Activated CD8-positive, alpha-beta memory T cell treated with anti-CD3 and anti-CD28 coated beads, Interleukin-2, amount 10 ng/mL, durations not matched to agents 7 days and 5 days (primary cell): ENCODE data around the gene MRTFA. TPM values are rescaled to one million over a fixed set of nuclear protein-coding genes. Genes with fewer than 3 reads are reported as not detected.

Experiments
- ATAC-seq: fragments of 150-1000 bp; cut with Tn5 transposase; one replicate; pipeline ENCODE4 v1.10.0; 2021; ENCODE audit warnings: moderate library complexity
- CTCF ChIA-PET: fragments of 350-600 bp; sonication (Branson Sonifier 250); formaldehyde crosslinking; loops from one replicate; lab custom pipeline; 2021; ENCODE audit warnings: antibody characterized with exemption; lab: Charles Lee
- DNase-seq: peaks from one replicate; pipeline ENCODE4 v3.0.0-alpha.2; 2020
- H3K27ac Mint-ChIP-seq: one replicate; pipeline ENCODE4 v1.8.0; 2021; ENCODE audit warnings: mild to moderate bottlenecking, mixed read lengths
- H3K27me3 Mint-ChIP-seq: one replicate; pipeline ENCODE4 v1.8.0; 2021; ENCODE audit warnings: mixed read lengths
- H3K36me3 Mint-ChIP-seq: one replicate; pipeline ENCODE4 v1.8.0; 2021; ENCODE audit warnings: mild to moderate bottlenecking, mixed read lengths
- H3K4me1 Mint-ChIP-seq: one replicate; pipeline ENCODE4 v1.8.0; 2021; ENCODE audit warnings: mixed read lengths
- H3K4me3 Mint-ChIP-seq: one replicate; pipeline ENCODE4 v1.8.0; 2021; ENCODE audit warnings: mild to moderate bottlenecking, moderate library complexity, mixed read lengths
- H3K9me3 Mint-ChIP-seq: one replicate; pipeline ENCODE4 v1.8.0; 2022; ENCODE audit warnings: low read depth, mixed read lengths
- total RNA-seq, 2 experiments: library from RNA; stranded (reverse); gene quantifications; one replicate each; pipeline ENCODE4 v1.2.3, GENCODE V29; 2021

Gene MRTFA
- total RNA-seq, 2 experiments from 2014 or later, result 59.4 to 74.0 TPM

- CTCF ChIA-PET, result interaction anchor here (0.9 to 1.1 kb wide), 3 partner anchors 31 to 242 kb away, joined by 3 read pairs; no protein-coding TSS in a partner anchor
Measured at GRCh38 chr22:40403651-40404050, 232.9 kb downstream of the MRTFA start.

GRCh38 chr22:40403141-40403540, 233.4 kb downstream of the MRTFA start:
- no peak overlapping the region for H3K4me3 Mint-ChIP-seq
- H3K27ac Mint-ChIP-seq, result peak overlapping the region; percentile 73
- CTCF ChIA-PET, result interaction anchor here (0.9 to 4.2 kb wide), 3 partner anchors 18 to 243 kb away, joined by 3 to 16 read pairs (median 3); no protein-coding TSS in a partner anchor
- H3K36me3 Mint-ChIP-seq, result peaks cover 24% of the 10 kb centered on the region
- peaks cover 50% of the 10 kb centered on the region for H3K4me1 Mint-ChIP-seq
- H3K27me3 Mint-ChIP-seq, result no peaks in the 10 kb centered on the region
- ATAC-seq (no peak), DNase-seq (no peak)
- H3K9me3 Mint-ChIP-seq, result no peaks in the 10 kb centered on the region

More at GRCh38 chr22:40403651-40404050, 232.9 kb downstream of the MRTFA start:
- H3K27ac Mint-ChIP-seq, result peak overlapping the region; percentile 6
- peaks cover 23% of the 10 kb centered on the region for H3K36me3 Mint-ChIP-seq
- no peak overlapping the region for H3K4me3 Mint-ChIP-seq
- no peaks in the 10 kb centered on the region for H3K9me3 Mint-ChIP-seq
- H3K4me1 Mint-ChIP-seq, result peaks cover 49% of the 10 kb centered on the region
- H3K27me3 Mint-ChIP-seq, result no peaks in the 10 kb centered on the region
- DNase-seq (no peak), ATAC-seq (no peak)

- CTCF ChIA-PET, result interaction anchor here (1.6 to 4.2 kb wide), 2 partner anchors 17 to 35 kb away, joined by 4 to 16 read pairs; no protein-coding TSS in a partner anchor
- peaks cover 50% of the 10 kb centered on the region for H3K4me1 Mint-ChIP-seq
- H3K36me3 Mint-ChIP-seq, result peaks cover 27% of the 10 kb centered on the region
- ATAC-seq (peak; percentile 30), DNase-seq (no peak)
- H3K27me3 Mint-ChIP-seq, result no peaks in the 10 kb centered on the region
- peak overlapping the region; percentile 45 for H3K4me3 Mint-ChIP-seq
- no peaks in the 10 kb centered on the region for H3K9me3 Mint-ChIP-seq
- H3K27ac Mint-ChIP-seq, result peak overlapping the region; percentile 94
Measured at GRCh38 chr22:40401981-40402406, 234.5 kb downstream of the MRTFA start.

GRCh38 chr22:40401532-40401931, 235.0 kb downstream of the MRTFA start:
- H3K9me3 Mint-ChIP-seq, result no peaks in the 10 kb centered on the region
- DNase-seq (peak; percentile 83), ATAC-seq (peak; percentile 90)
- CTCF ChIA-PET, result interaction anchor here (0.6 to 4.2 kb wide), 3 partner anchors 16 to 1079 kb away, joined by 3 to 16 read pairs (median 4); no protein-coding TSS in a partner anchor
- H3K4me1 Mint-ChIP-seq, result peaks cover 50% of the 10 kb centered on the region
- H3K27me3 Mint-ChIP-seq, result no peaks in the 10 kb centered on the region
- peaks cover 27% of the 10 kb centered on the region for H3K36me3 Mint-ChIP-seq
- H3K4me3 Mint-ChIP-seq, result peak overlapping the region; percentile 45
- H3K27ac Mint-ChIP-seq, result peak overlapping the region; percentile 94

GRCh38 chr22:40400159-40400558, 236.4 kb downstream of the MRTFA start:
- CTCF ChIA-PET, result interaction anchor here (1.1 to 4.2 kb wide), 6 partner anchors 9 to 246 kb away, joined by 3 to 16 read pairs (median 4); no protein-coding TSS in a partner anchor
- H3K36me3 Mint-ChIP-seq, result peaks cover 31% of the 10 kb centered on the region

GRCh38 chr22:40399621-40400020, 236.9 kb downstream of the MRTFA start:
- H3K4me1 Mint-ChIP-seq, result peaks cover 51% of the 10 kb centered on the region
- CTCF ChIA-PET, result interaction anchor here (0.7 to 4.2 kb wide), 7 partner anchors 9 to 89 kb away, joined by 3 to 16 read pairs (median 4); no protein-coding TSS in a partner anchor
- H3K27me3 Mint-ChIP-seq, result no peaks in the 10 kb centered on the region
- no peak overlapping the region for H3K4me3 Mint-ChIP-seq
- H3K36me3 Mint-ChIP-seq, result peaks cover 31% of the 10 kb centered on the region
- no peak for ATAC-seq
- no peak for DNase-seq
- peak overlapping the region; percentile 75 for H3K27ac Mint-ChIP-seq
- no peaks in the 10 kb centered on the region for H3K9me3 Mint-ChIP-seq

More at GRCh38 chr22:40400159-40400558, 236.4 kb downstream of the MRTFA start:
- ATAC-seq (no peak), DNase-seq (peak; percentile 80)
- Mint-ChIP-seq H3K4me1 (peaks cover 50% of the 10 kb centered on the region), H3K27ac (peak overlapping the region; percentile 75), H3K4me3 (peak overlapping the region; percentile 28), H3K27me3 (no peaks in the 10 kb centered on the region), H3K9me3 (no peaks in the 10 kb centered on the region)

GRCh38 chr22:40397396-40397795, 239.1 kb downstream of the MRTFA start:
- no peak overlapping the region for H3K4me3 Mint-ChIP-seq
- CTCF ChIA-PET, result interaction anchor here (0.7 to 2.7 kb wide), 3 partner anchors 12 to 441 kb away, joined by 3 to 6 read pairs (median 3); no protein-coding TSS in a partner anchor

GRCh38 chr22:40396882-40397281, 239.6 kb downstream of the MRTFA start:
- no peak for DNase-seq
- peak overlapping the region; percentile 13 for H3K27ac Mint-ChIP-seq
- CTCF ChIA-PET, result interaction anchor here (0.7 to 2.7 kb wide), 3 partner anchors 12 to 441 kb away, joined by 3 to 6 read pairs (median 3); no protein-coding TSS in a partner anchor
- H3K36me3 Mint-ChIP-seq, result peaks cover 20% of the 10 kb centered on the region
- no peaks in the 10 kb centered on the region for H3K27me3 Mint-ChIP-seq
- no peak overlapping the region for H3K4me3 Mint-ChIP-seq
- H3K9me3 Mint-ChIP-seq, result no peaks in the 10 kb centered on the region
- ATAC-seq, result no peak
- peaks cover 32% of the 10 kb centered on the region for H3K4me1 Mint-ChIP-seq

More at GRCh38 chr22:40397396-40397795, 239.1 kb downstream of the MRTFA start:
- H3K27ac Mint-ChIP-seq, result no peak overlapping the region
- H3K36me3 Mint-ChIP-seq, result peaks cover 24% of the 10 kb centered on the region
- no peaks in the 10 kb centered on the region for H3K9me3 Mint-ChIP-seq
- H3K27me3 Mint-ChIP-seq, result no peaks in the 10 kb centered on the region
- ATAC-seq (no peak), DNase-seq (no peak)
- peaks cover 37% of the 10 kb centered on the region for H3K4me1 Mint-ChIP-seq

- Mint-ChIP-seq H3K4me1 (peaks cover 22% of the 10 kb centered on the region), H3K27me3 (no peaks in the 10 kb centered on the region), H3K36me3 (peaks cover 16% of the 10 kb centered on the region), H3K4me3 (no peak overlapping the region), H3K9me3 (no peaks in the 10 kb centered on the region), H3K27ac (peak overlapping the region; percentile 4)
- DNase-seq, result no peak
- no peak for ATAC-seq
- CTCF ChIA-PET, result interaction anchor here (0.8 kb wide), 1 partner anchor 21 kb away, joined by 4 read pairs; no protein-coding TSS in a partner anchor
Measured at GRCh38 chr22:40395607-40396006, 240.9 kb downstream of the MRTFA start.

GRCh38 chr22:40394607-40395006, 241.9 kb downstream of the MRTFA start:
- H3K27ac Mint-ChIP-seq, result no peak overlapping the region
- ATAC-seq, result no peak
- CTCF ChIA-PET, result no interaction called here

GRCh38 chr22:40392618-40393017, 243.9 kb downstream of the MRTFA start:
- Mint-ChIP-seq H3K27me3 (no peaks in the 10 kb centered on the region), H3K27ac (no peak overlapping the region), H3K4me1 (peaks cover 8% of the 10 kb centered on the region), H3K9me3 (no peaks in the 10 kb centered on the region), H3K4me3 (no peak overlapping the region), H3K36me3 (peaks cover 18% of the 10 kb centered on the region)
- CTCF ChIA-PET, result interaction anchor here (1.0 kb wide), 1 partner anchor 11 kb away, joined by 4 read pairs; no protein-coding TSS in a partner anchor
- DNase-seq (no peak), ATAC-seq (no peak)

More at GRCh38 chr22:40394607-40395006, 241.9 kb downstream of the MRTFA start:
- DNase-seq, result no peak
- peaks cover 12% of the 10 kb centered on the region for H3K4me1 Mint-ChIP-seq
- peaks cover 16% of the 10 kb centered on the region for H3K36me3 Mint-ChIP-seq
- no peaks in the 10 kb centered on the region for H3K27me3 Mint-ChIP-seq
- H3K4me3 Mint-ChIP-seq, result no peak overlapping the region
- no peaks in the 10 kb centered on the region for H3K9me3 Mint-ChIP-seq

- H3K27ac Mint-ChIP-seq, result no peak overlapping the region
- ATAC-seq (no peak), DNase-seq (no peak)
- CTCF ChIA-PET, result interaction anchor here (1.4 kb wide), 1 partner anchor 8 kb away, joined by 4 read pairs; no protein-coding TSS in a partner anchor
- H3K4me1 Mint-ChIP-seq, result peaks cover 10% of the 10 kb centered on the region
- no peaks in the 10 kb centered on the region for H3K27me3 Mint-ChIP-seq
- H3K9me3 Mint-ChIP-seq, result no peaks in the 10 kb centered on the region
- H3K4me3 Mint-ChIP-seq, result no peak overlapping the region
- H3K36me3 Mint-ChIP-seq, result peaks cover 14% of the 10 kb centered on the region
Measured at GRCh38 chr22:40391417-40391816, 245.1 kb downstream of the MRTFA start.

GRCh38 chr22:40388231-40388630, 248.3 kb downstream of the MRTFA start:
- DNase-seq (no peak), ATAC-seq (no peak)
- H3K27ac Mint-ChIP-seq, result no peak overlapping the region
- peaks cover 7% of the 10 kb centered on the region for H3K36me3 Mint-ChIP-seq
- H3K4me3 Mint-ChIP-seq, result no peak overlapping the region
- no peaks in the 10 kb centered on the region for H3K9me3 Mint-ChIP-seq
- CTCF ChIA-PET, result interaction anchor here (1.7 kb wide), 1 partner anchor 10 kb away, joined by 5 read pairs; no protein-coding TSS in a partner anchor
- H3K4me1 Mint-ChIP-seq, result peaks cover 28% of the 10 kb centered on the region
- no peaks in the 10 kb centered on the region for H3K27me3 Mint-ChIP-seq
